Body of pancreas (tissue), 4 donors: ENCODE measurements around the gene MYMX. TPM values are rescaled to one million over a fixed set of nuclear protein-coding genes. Genes with fewer than 3 reads are reported as not detected.
A peak's percentile ranks its signal among the peaks of the same experiment; 100 is the strongest.

ENCODE experiments used
- ATAC-seq: fragments of 150-250 bp; one replicate; pipeline ENCODE4 v1.9.1; 2016
- DNase-seq, 4 donors: peaks; one replicate each; pipeline ENCODE4 v3.0.0-alpha.2; 2019
- H3K27ac ChIP-seq, 4 donors: fragments of 200-600 bp; sonication (generic); 1 replicate in 3 of 4; 2 replicates in 1 of 4; pipeline versions ENCODE4 v1.5.1 to v1.6.1; 2016 to 2019; ENCODE audit warnings: mild to moderate bottlenecking in 1 of 4, mixed read lengths in 1 of 4, moderate library complexity in 1 of 4
- H3K27me3 ChIP-seq, 2 donors: fragments of 200-600 bp; sonication (generic); one replicate each; pipeline ENCODE4 v1.6.0; 2016; ENCODE audit warnings: mild to moderate bottlenecking in 1 of 2
- H3K36me3 ChIP-seq, 2 donors: fragments of 200-600 bp; sonication (generic); replicated peaks in 1 of 2; 2 replicates each; pipeline ENCODE4 v1.5.1; 2016; ENCODE audit warnings: low read depth in 2 of 2; ENCODE audit not compliant: insufficient read depth in 1 of 2
- H3K4me1 ChIP-seq: fragments of 200-600 bp; sonication (generic); one replicate; pipeline ENCODE4 v1.6.0; 2016
- H3K4me3 ChIP-seq, 2 donors: fragments of 200-600 bp; sonication (generic); 1 replicate in 1 of 2; 2 replicates in 1 of 2; pipeline ENCODE4 v1.5.1; 2016 to 2019
- H3K9me3 ChIP-seq, 3 donors: fragments of 200-600 bp; sonication (generic); 1 replicate in 2 of 3; 2 replicates in 1 of 3; pipeline ENCODE4 v1.5.1; 2016
- POLR2A ChIP-seq, 3 donors: fragments of 450-650 bp; IDR thresholded peaks; one replicate each; pipeline ENCODE4 v1.6.1; 2016; ENCODE audit warnings: antibody characterized with exemption in 3 of 3, mild to moderate bottlenecking in 2 of 3
- WGBS, 2 donors: methylation state at CpG; one replicate each; pipeline ENCODE4 v1.1.5; 2017; 5-methylcytosine and 5-hydroxymethylcytosine counted together
- intact Hi-C: fragments of 100-400 bp; cut with DNase I; formaldehyde crosslinking; loops from one replicate; pipeline ENCODE4 v1.15.1; 2023
- total RNA-seq, 2 donors: library from RNA; depleted of rRNA; stranded (reverse); fragments of >200 nt; gene quantifications; one replicate each; pipeline ENCODE4 v1.1.0, GENCODE V29; 2016
- TF ChIP-seq, protein P1 (sequence below), 7 experiments: fragments of 450-650 bp in 4 of 7; fragments of 200-600 bp in 3 of 7; sonication (generic) in 3 of 7; IDR thresholded peaks; one replicate each; pipeline ENCODE4 v1.5.1; 2016 to 2019; ENCODE audit warnings: antibody characterized with exemption in 7 of 7

MYMX gene
- total RNA-seq, 2 donors from 2014 or later, result 4.2 TPM; not detected in 1

DNA sequence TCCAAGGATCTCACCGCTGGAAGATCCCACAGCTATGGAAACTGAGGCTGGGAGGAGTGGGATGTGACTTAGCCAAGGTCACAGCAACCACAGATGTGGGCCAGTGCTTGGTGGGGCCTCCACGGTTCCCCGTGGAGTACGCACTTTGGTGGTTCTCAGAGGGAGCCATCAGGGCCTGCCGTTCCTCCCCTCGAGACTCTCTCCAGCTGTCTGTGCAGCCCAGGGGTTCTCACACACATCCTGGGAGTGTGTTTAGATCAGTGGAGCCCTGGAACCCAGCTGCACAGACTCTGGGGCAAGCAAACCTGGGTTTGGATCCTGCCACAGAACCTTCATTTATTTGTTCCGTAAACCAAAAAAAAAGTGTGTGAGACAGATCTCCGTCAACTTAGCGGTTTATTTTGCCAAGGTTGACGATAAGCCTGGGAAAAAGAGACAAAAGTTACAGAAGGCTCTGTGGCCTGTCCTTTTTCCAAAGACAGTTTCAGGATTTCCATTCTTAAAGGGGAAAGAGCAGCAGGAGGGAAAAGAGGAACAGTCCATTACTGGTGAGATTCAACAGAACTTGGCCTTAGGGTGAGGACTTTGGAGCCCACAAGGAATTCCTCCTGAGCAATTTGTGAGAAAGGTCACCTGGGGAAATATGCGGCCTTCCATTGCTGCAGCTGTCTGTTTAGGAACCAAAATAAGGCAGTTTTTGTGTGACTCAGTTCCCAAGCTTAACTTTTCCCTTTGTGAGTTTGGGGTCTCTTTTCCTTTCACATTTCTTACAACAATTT, 13.6 kb upstream of the MYMX start:
- Histone ChIP-seq H3K27me3 (no peaks in the 10 kb centered on the region), H3K9me3 (no peaks in the 10 kb centered on the region), H3K27ac (peak overlapping the region; percentile 37 to 73 (median 51)), H3K4me3 (no peak overlapping the region), H3K36me3 (no peaks in the 10 kb centered on the region), H3K4me1 (peaks cover 36% of the 10 kb centered on the region)
- intact Hi-C loops, result no loop called here
- ATAC-seq (peak; percentile 58), DNase-seq (peak in 1 of 4 donors; percentile 23)
- 45 to 54% methylated on average over 10 to 11 of the region's 11 CpGs for WGBS, 2 donors
- TF ChIP-seq, protein P1, sequence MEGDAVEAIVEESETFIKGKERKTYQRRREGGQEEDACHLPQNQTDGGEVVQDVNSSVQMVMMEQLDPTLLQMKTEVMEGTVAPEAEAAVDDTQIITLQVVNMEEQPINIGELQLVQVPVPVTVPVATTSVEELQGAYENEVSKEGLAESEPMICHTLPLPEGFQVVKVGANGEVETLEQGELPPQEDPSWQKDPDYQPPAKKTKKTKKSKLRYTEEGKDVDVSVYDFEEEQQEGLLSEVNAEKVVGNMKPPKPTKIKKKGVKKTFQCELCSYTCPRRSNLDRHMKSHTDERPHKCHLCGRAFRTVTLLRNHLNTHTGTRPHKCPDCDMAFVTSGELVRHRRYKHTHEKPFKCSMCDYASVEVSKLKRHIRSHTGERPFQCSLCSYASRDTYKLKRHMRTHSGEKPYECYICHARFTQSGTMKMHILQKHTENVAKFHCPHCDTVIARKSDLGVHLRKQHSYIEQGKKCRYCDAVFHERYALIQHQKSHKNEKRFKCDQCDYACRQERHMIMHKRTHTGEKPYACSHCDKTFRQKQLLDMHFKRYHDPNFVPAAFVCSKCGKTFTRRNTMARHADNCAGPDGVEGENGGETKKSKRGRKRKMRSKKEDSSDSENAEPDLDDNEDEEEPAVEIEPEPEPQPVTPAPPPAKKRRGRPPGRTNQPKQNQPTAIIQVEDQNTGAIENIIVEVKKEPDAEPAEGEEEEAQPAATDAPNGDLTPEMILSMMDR (IDR thresholded peaks at IDR 0.05), result no peak
- no peak for TF ChIP-seq POLR2A (IDR thresholded peaks at IDR 0.05)

DNA sequence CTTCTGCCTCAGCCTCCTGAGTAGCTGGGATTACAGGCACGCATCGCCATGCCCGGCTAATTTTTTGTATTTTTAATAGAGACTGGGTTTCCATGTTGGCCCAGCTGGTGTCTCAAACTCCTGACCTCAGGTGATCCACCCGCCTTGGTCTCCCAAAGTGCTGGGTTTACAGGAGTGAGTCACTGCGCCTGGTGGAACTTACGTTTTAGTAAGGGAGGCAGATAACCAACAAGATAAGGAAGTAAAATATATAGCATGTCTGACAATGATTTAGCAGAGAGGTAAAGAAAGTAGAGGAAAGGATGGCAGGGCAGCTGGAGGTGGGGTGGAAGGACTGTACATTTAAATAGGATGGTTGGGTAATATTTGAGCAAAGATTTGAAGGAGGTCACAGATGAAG, 12.8 kb upstream of the MYMX start:
- Histone ChIP-seq H3K27ac (peak overlapping the region in 3 of 4 donors; percentile 42 to 73 (median 60)), H3K9me3 (no peaks in the 10 kb centered on the region), H3K27me3 (no peaks in the 10 kb centered on the region), H3K4me3 (no peak overlapping the region), H3K4me1 (peaks cover 36% of the 10 kb centered on the region), H3K36me3 (no peaks in the 10 kb centered on the region)
- ATAC-seq, result no peak
- WGBS, 2 donors, result 77 to 78% methylated on average over 6 of the region's 6 CpGs
- intact Hi-C loops, result no loop called here
- DNase-seq, result no peak
- no peak for TF ChIP-seq POLR2A (IDR thresholded peaks at IDR 0.05)
- TF ChIP-seq, protein P1 (IDR thresholded peaks at IDR 0.05), result no peak

DNA sequence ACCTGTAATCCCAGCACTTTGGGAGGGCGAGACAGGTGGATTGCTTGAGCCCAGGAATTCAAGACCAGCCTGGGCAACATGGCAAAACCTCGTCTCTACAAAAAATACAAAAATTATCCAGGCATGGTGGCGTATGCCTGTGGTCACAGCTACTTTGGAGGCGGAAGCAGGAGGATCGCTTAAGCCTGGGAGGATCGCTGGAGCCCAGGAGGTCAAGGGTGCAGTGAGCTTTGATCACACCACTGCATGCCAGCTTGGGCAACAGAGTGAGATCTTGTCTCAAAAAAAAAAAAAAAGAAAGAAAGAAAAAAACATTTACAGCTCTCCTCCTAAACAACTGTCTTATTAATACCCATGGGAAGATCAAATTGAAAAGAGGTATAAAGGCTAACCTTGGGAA, 8.8 kb upstream of the MYMX start:
- WGBS, 2 donors, result 89 to 90% methylated on average over 6 of the region's 6 CpGs
- Histone ChIP-seq H3K27me3 (no peaks in the 10 kb centered on the region), H3K4me3 (no peak overlapping the region), H3K36me3 (no peaks in the 10 kb centered on the region), H3K4me1 (peaks cover 21% of the 10 kb centered on the region), H3K27ac (no peak overlapping the region), H3K9me3 (no peaks in the 10 kb centered on the region)
- DNase-seq, result no peak
- intact Hi-C loops, result no loop called here
- ATAC-seq, result no peak
- no peak for TF ChIP-seq POLR2A (IDR thresholded peaks at IDR 0.05)
- TF ChIP-seq, protein P1 (IDR thresholded peaks at IDR 0.05), result no peak

DNA sequence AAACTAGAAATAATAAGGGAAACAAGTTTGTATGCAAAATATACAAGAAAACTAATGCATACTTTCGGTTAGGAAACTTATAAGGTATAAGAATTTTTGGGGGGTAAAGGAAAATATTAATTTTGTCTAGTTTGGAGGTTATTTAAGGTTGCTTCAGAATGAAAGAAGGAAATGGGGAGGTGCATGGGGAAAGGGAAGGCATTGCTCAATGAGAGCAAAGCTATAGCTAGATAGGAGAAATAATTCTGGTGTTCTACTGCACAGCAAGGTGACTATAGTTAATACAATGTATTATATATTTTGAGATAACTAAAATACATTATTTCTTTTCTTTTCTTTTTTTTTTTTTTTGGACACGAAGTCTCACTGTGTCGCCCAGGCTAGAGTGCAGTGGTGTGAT, 5.4 kb upstream of the MYMX start:
- Histone ChIP-seq H3K27me3 (no peaks in the 10 kb centered on the region), H3K4me3 (no peak overlapping the region), H3K27ac (no peak overlapping the region), H3K4me1 (peaks cover 5% of the 10 kb centered on the region), H3K36me3 (no peaks in the 10 kb centered on the region), H3K9me3 (no peaks in the 10 kb centered on the region)
- TF ChIP-seq POLR2A (IDR thresholded peaks at IDR 0.05), result no peak
- TF ChIP-seq, protein P1 (IDR thresholded peaks at IDR 0.05), result no peak
- intact Hi-C loops, result no loop called here
- 71 to 79% methylated on average over 3 of the region's 3 CpGs for WGBS, 2 donors
- ATAC-seq (no peak), DNase-seq (no peak)

DNA sequence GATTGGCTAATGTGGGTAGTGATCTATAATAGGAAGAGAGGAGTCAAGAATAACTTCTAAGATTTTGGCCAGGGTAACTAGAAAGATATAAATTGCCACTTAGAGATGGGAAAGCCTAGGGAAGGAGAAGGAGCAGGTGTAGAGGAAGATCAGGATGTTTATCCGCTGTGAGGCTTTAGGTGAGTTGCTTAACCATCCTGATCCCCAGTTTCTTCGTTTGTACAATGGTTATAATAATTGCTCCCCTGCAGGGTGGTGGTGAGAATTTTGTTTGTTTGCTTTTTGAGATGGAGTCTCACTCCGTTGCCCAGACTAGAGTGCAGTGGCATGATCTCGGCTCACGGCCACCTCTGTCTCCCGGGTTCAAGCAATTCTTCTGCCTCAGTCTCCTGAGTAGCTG, 2.4 kb upstream of the MYMX start:
- Histone ChIP-seq H3K4me1 (peaks cover 35% of the 10 kb centered on the region), H3K36me3 (no peaks in the 10 kb centered on the region), H3K9me3 (no peaks in the 10 kb centered on the region), H3K4me3 (no peak overlapping the region), H3K27ac (no peak overlapping the region), H3K27me3 (no peaks in the 10 kb centered on the region)
- 84 to 92% methylated on average over 6 of the region's 6 CpGs for WGBS, 2 donors
- TF ChIP-seq POLR2A (IDR thresholded peaks at IDR 0.05), result no peak
- TF ChIP-seq, protein P1 (IDR thresholded peaks at IDR 0.05), result no peak
- no peak for DNase-seq
- ATAC-seq, result no peak
- intact Hi-C loops, result no loop called here
